ENCODE data around the gene AMH.

GRCh38 chr19:2230033-2230531, 19.0 kb upstream of the AMH start:
- TF ChIP-seq POLR2AphosphoS5 (IDR thresholded peaks at IDR 0.05; ENCODE audit: low read depth, low read length): no peak
- no peak for TF ChIP-seq REST (IDR thresholded peaks at IDR 0.05; ENCODE audit: insufficient read depth in 1 of 2, low read depth in 2 of 2, low read length in 2 of 2)
- TF ChIP-seq TAF1 (IDR thresholded peaks at IDR 0.05; ENCODE audit: borderline replicate concordance, insufficient read depth, low read length): no peak
